ENCODE data around the gene HSD11B2.

The HSD11B2 gene

GRCh38 chr16:67430977-67431774 lies at the start of gene HSD11B2:
HSD11B2 (plus strand) TSS chr16:67431121; CDS start chr16:67431249, 128 bp downstream.
- DNase-seq, result no peak

GRCh38 chr16:67383284-67383683 lies 47.6 kb upstream of the HSD11B2 start:
- DNase-seq, result no peak

GRCh38 chr16:67384778-67385510 lies 46.0 kb upstream of the HSD11B2 start:
- no peak for DNase-seq

- no peak for DNase-seq
These were observed 44.0 kb upstream of the HSD11B2 start for GRCh38 chr16:67386861-67387455.

GRCh38 chr16:67387479-67388079 lies 43.3 kb upstream of the HSD11B2 start:
- DNase-seq, result no peak

- DNase-seq, result no peak
These were observed 42.7 kb upstream of the HSD11B2 start for GRCh38 chr16:67388191-67388590.

GRCh38 chr16:67388591-67388990 lies 42.3 kb upstream of the HSD11B2 start:
- DNase-seq, result no peak

- peak; percentile 9 for DNase-seq
These were observed 40.8 kb upstream of the HSD11B2 start for GRCh38 chr16:67389911-67390815.

GRCh38 chr16:67390816-67391423 lies 40.0 kb upstream of the HSD11B2 start:
- DNase-seq, result no peak

- no peak for DNase-seq
These were observed 39.3 kb upstream of the HSD11B2 start for GRCh38 chr16:67391424-67392300.

GRCh38 chr16:67392301-67393059 lies 38.4 kb upstream of the HSD11B2 start:
- DNase-seq, result no peak

GRCh38 chr16:67393111-67393787 lies 37.7 kb upstream of the HSD11B2 start, which contains the start of gene TPPP3:
TPPP3 (minus strand) TSS chr16:67393498; CDS start chr16:67391111, 2,387 bp downstream.
- peak; percentile 47 for DNase-seq

- no peak for DNase-seq
These were observed 37.1 kb upstream of the HSD11B2 start for GRCh38 chr16:67393788-67394154.

GRCh38 chr16:67394155-67395104 lies 36.5 kb upstream of the HSD11B2 start:
- no peak for DNase-seq

- no peak for DNase-seq
These were observed 35.8 kb upstream of the HSD11B2 start for GRCh38 chr16:67395105-67395457.

GRCh38 chr16:67395458-67396158 lies 35.3 kb upstream of the HSD11B2 start:
- no peak for DNase-seq
